GM21825 (cell line): ENCODE data around the gene SMCHD1.
"Not testable (repeated sequence)": the region's sequence is repeated elsewhere in the genome, so short reads cannot be mapped to it uniquely, and the experiment has no call there.

Experiments used
- ATAC-seq: cut with Tn5 transposase; IDR thresholded peaks from one replicate; pipeline ENCODE4 v1.9.1; 2021; ENCODE audit warnings: mild to moderate bottlenecking, moderate library complexity; ENCODE audit not compliant: unreplicated experiment

SMCHD1 gene

GRCh38 chr18:2811416-2811815 is 155.9 kb downstream of the SMCHD1 start:
- ATAC-seq = no peak

DNA sequence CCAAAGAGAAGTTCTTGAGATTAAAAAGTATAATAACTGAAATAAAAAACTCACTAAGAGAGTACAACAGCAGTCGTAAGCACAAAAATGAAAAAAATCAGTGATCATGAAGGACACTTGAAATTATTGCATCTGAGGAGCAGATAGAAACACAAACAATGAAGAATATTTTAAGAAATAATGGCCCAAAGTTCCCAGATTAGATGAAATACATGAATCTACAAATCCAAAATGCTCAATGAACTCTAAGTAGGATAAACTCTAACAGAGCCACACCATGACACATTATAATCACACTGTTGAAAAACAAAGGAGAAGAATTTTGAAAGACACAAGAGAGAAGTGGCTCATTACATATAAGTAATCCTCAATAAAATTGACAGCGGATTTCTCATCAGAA is 159.4 kb downstream of the SMCHD1 start:
- no peak for ATAC-seq

DNA sequence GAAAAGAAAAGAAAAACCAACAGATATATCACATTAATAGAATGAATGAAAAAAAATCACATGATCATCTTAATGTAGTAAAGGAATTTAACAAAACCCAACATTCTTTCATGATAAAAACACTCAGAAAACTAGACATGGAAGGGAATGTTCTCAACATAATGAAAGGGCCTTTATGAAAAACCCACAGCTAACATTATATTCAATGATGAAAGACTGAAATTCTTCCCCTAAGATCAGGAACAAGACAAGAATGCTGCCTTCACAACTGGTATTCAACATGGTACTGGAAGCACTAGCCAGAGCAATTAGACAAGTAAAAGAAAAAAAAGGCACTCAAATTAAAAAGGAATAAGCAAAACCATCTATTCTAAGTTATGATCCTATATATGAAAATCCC is 162.8 kb downstream of the SMCHD1 start:
- ATAC-seq = no peak

GRCh38 chr18:2821695-2822094 is 166.2 kb downstream of the SMCHD1 start:
- no peak for ATAC-seq

DNA sequence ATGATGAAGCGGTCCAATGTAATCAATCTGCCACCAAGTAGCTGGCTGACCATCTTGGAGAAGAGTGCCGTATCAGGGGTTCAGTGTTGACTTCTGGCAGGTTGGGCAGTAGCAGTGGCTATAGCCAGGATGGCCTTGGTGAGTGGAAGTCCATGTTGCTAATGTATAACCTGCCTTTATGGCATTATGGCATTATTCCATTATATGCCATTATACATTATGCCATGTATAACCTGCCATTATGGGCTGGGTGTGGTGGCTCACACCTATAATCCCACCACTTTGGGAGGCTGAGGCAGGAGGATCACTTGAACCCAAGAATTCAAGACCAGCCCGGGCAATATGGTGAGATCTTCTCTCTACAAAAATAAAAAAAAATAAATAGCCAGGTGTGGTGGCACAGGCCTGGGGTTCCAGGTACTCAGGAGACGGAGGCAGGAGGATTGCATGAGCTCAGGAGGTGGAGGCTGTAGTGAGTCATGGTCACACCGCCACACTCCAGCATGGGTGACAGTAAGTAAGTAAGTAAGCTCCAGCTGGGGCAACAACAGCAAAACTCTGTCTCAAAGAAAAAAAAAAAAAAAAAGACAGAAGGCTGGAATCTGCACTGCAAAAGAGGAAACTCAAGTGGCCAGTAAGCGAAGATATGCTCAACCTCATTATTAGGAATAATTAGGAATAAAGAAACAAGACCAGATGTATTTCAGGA is 166.8 kb downstream of the SMCHD1 start:
- ATAC-seq = no peak

- no peak for ATAC-seq
Observed at GRCh38 chr18:2823202-2823601, 167.7 kb downstream of the SMCHD1 start.

- ATAC-seq = no peak
Observed at GRCh38 chr18:2823966-2824365, 168.4 kb downstream of the SMCHD1 start.

DNA sequence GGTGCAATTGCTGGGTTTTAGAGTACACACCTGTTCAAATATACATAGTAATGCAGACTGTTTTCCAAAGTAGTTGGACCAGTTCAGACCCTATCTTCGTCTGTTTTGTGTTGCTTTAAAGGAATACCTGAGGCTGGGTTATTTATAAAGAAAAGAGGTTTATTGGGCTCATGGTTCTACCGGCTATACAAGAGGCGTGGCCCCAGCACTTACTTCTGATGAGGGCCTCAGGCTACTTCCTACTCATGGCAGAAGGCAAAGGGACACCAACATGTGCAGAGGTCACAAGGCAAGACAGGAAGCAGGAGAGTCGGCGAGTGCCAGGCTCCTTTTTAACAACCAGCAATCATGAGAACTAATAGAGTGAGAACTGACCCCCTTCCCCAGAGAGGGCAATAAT is 169.3 kb downstream of the SMCHD1 start:
- ATAC-seq = no peak

DNA sequence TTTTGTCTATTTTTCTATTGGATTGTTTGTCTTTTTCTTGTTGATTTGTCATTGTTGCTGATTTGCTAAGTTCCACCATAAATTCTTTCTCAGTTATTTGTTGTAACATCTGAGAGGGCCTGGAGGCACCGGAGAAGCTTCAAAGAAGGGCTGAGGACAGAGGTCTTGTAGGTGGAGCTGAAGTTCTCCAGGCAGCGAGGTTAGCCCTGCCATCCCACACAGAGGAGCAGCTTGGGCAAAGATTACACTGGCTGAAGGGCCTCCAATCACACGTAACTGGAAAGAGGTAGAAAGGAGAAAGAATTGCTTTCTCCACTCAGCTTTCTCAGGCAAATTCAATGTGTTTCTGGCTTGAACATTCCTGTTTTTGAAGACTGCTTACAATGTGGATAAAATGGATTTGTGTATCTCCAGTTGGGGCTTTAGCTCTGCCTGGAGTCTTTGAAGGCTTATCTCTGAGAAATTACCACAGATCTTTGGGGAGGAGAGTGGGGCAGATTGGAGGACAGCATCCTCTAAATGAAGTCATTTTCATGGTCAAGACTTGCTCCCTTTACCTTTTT is 170.2 kb downstream of the SMCHD1 start:
- ATAC-seq = no peak

DNA sequence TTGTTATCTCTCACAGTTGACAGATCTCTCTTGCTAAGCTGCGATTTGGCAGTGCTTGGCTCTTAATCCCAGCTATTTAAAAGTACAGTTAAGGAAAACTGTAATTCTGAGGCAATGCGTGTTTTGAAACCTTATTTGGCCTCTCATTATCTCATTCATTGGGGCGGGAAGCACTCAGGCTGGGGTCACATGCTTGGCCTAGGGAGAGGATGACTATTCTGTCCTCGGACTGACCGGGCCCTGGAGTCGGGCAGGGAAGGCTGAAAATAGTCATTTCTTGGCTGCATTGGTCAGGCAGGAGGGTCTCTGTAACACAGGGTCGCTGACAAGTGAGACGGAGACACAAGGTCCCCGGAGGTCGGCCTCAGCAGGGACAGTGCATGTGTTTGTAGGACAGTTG is 171.1 kb downstream of the SMCHD1 start:
- ATAC-seq = no peak

- no peak for ATAC-seq
Observed at GRCh38 chr18:2827061-2827460, 171.5 kb downstream of the SMCHD1 start.

DNA sequence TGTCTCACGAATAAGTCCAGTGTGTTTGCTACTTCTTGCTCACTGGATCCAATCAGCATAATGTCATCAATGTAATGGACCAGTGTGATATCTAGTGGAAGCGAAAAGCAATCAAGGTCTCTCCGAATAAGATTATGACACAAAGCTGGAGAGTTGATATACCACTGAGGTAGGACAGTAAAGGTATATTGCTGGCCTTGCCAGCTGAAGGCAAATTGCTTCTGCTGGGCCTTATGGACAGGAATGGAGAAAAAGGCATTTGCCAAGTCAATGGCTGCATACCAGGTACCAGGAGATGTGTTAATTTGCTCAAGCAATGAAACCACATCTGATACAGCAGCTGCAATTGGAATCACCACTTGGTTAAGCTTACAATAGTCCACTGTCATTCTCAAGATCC is 180.6 kb downstream of the SMCHD1 start:
- ATAC-seq = not testable (repeated sequence)

GRCh38 chr18:2837290-2837689 is 181.8 kb downstream of the SMCHD1 start:
- ATAC-seq = not testable (repeated sequence)

- ATAC-seq = no peak
Observed at GRCh38 chr18:2839202-2839601, 183.7 kb downstream of the SMCHD1 start.

GRCh38 chr18:2840521-2840920 is 185.0 kb downstream of the SMCHD1 start:
- no peak for ATAC-seq

GRCh38 chr18:2843146-2843545 is 187.6 kb downstream of the SMCHD1 start:
- ATAC-seq = no peak

- ATAC-seq = no peak
Observed at GRCh38 chr18:2845172-2845571, 189.6 kb downstream of the SMCHD1 start.

DNA sequence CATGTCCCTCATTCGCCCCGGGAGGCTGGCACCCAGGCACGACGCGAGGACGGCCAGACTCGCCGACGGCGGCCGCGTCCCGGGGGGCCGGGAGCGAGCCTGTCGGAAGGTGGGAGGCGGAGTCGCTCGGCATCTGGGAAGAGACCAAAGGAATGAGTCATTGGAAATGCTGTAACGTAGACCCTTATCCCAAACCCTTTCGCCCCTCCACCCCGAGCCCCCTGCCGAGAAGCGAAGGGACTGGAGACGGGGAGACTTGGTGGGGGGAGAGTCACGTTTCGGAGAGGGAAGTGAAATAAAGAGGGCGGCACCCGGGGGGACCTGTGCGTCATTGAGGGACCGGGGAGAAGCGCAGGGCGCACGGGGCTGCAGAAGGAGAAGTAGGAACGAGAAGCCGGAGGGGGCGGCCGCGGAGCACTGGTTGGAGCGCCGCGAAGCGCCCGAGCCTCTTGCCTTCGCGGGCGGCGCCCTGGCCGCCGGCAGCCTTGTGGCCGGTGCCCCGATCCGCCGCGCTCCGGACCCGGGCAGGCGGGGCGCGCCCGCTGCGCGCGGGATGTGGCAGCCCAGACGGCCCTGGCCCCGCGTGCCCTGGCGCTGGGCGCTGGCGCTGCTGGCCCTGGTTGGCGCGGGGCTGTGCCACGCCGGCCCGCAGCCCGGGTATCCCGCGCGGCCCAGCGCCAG is 191.2 kb downstream of the SMCHD1 start, which contains the start of gene EMILIN2:
EMILIN2 (plus strand) TSS at position 371 of the 681 bp plus-strand sequence; CDS start at position 554, 183 bp downstream.
- peak; percentile 40 for ATAC-seq

DNA sequence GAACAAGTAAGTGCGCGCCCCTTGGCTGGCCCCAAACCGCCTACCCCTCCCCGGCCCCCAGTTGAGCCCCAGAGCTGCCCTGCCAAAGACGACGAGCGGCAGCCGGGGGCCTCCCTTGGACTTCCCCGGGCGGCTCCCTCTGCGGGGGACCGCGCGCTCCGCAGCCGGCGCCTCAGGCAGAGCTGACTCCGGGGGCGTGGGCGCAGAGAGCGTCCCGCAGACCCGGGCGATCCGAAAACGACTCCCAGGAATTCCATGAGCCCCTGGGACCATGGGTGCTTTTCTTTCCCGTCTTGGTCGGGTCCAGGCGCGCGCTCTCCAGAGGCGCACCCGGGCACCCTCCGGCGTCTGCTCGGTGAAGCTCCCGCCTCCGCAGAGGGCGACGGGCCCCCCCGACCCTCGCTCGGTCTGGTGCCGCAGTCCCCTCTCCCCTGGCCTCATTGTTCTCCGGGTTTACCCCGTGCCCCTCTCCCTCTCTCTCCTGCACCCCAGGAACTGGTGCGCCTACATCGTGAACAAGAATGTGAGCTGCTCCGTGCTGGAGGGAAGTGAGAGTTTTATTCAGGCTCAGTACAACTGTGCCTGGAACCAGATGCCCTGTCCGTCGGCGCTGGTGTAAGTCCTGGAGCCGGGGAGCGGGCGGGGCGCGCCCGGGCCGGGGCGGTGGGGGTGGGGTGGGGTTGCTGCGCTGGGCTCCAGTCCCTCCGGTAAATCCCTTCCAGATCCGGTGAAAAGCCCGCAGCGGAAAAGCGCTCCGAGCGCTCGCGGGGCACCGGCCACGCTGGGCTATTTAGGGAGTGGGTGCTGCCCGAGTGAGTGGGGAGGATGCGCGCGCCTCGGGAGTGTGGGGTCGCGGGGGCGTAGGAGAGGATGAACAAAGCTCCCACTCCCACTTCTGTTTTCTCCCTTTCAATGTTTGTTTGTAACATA is 192.1 kb downstream of the SMCHD1 start:
- ATAC-seq = peak; percentile 49

GRCh38 chr18:2848247-2849246 is 193.0 kb downstream of the SMCHD1 start:
- ATAC-seq = no peak
